NCI-H345 treated with DMSO at 0.1 percent for 48 hours (cell line): Measurements from ENCODE around the gene LRRC74A.

Experiments used
- DNase-seq: peaks from one replicate; lab custom pipeline; 2025; ENCODE audit not compliant: unreplicated experiment; lab: John Stamatoyannopoulos, UW

Gene LRRC74A

DNA sequence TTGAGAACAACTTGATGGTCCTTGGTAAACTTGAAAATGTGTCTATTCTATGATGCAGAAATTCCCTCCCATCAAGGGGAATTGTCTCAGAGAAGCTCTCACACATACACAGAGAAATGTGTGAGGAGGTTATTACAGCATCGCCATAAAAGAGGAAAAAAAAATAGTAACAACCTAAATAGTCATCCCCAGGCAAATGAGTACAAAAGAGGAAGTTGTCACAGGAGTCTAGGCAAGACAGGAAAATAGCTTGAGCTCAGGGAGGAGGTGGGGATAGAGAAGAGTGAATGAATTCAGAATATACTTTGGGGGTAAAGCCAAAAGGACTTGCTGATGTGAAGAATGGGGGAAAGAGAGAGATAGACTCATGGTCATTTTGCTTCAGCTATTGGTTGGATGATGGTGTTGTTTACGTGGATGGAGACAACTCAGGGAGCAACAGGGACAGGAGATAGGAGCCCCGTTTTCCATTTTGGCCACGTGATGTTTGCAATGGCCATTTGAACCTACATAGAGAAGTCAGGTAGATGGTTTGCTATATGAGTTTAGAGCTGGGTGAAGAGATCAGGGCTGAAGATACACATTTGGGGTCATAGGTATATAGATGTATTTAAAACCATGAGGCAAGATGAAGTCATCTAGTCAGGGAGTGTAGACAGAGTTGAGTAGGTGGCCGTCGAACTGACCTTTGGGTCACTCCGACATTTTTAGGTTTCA lies 20.3 kb downstream of the LRRC74A start:
- DNase-seq: no peak

DNA sequence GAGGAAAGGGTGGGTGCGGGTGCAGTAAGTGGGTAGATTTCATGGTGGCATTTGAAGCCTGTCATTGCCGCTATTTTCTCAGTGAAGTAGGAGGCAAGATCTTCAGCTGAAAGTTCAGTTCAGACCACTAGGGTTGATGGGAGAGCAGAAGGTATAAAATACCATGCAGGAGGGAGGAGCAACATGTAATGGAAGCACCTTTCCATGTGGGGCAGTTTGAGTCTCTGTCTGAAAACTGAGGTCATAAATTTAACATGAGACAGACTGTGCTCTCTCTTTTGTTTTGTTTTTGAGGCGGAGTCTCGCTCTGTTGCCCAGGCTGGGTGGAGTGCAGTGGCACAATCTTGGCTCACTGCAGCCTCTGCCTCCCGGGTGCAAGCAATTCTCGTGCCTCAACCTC lies 22.7 kb downstream of the LRRC74A start:
- no peak for DNase-seq

DNA sequence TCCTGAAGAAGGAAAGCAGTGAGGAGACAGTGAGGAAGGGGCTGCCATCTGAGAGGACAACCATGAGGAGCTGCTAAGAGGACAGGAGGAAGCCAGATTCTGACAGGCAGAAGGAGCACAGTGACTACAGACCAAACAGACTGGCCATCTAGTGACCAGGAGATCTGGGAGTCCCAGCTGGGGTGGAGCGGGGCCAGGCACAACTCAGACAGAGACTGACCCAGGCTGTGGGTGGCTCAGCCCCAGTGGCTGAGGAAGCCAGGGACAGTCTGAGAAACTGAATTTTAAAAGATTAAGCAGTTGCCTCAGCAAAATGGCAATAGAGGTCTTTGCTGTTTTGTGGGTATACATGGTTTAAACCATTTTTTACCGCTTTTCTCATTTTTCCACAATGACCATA lies 28.9 kb downstream of the LRRC74A start:
- no peak for DNase-seq

DNA sequence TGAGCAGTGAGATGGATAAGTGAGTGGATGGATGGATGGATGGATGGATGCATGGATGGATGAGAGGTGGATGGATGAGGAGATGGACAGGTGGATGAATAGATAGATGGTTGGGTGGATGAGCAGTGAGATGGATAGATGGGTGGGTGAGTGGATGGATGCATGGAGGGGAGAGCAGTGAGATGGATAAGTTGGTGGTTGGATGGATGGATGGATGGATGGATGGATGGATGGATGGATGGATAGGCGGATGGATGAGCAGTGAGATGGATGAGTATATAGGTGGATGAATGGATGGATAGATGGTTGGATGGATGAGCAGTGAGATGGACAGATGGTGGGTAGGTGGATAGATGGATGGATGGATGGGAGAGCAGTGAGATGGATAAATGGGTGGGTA lies 30.6 kb downstream of the LRRC74A start:
- DNase-seq: no peak

DNA sequence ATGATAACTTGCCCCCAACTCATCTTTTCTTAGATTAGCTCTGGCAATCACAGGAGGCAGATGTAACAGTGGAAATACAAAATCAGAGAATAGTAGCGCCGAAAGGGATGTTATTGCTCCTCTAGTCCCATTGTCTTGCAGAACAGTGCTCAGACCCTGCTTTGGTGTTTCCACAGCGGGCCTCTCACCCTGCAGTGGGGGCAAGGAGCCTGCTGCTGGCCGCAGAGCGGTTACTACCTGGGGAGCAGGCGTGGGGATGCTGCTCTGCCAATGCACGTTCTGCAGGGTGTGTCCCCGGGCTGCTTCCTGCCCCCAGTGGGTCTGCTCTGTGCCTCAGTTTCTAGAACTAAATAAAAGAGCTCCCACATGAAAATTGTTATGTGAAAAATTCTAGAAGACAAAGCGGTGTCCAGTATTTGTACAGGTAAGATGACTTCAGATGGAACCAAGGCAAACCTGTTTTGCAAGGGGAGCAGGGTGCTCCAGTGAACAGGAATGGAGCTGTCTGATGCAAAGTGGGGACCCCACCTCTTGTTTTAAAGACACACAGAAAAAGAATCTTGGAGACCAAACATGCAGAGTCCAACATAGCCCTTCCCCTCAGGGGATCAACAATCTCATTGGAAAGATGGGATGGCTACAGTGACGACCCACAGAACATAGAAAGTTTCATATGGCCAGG lies 35.5 kb downstream of the LRRC74A start:
- DNase-seq: no peak

DNA sequence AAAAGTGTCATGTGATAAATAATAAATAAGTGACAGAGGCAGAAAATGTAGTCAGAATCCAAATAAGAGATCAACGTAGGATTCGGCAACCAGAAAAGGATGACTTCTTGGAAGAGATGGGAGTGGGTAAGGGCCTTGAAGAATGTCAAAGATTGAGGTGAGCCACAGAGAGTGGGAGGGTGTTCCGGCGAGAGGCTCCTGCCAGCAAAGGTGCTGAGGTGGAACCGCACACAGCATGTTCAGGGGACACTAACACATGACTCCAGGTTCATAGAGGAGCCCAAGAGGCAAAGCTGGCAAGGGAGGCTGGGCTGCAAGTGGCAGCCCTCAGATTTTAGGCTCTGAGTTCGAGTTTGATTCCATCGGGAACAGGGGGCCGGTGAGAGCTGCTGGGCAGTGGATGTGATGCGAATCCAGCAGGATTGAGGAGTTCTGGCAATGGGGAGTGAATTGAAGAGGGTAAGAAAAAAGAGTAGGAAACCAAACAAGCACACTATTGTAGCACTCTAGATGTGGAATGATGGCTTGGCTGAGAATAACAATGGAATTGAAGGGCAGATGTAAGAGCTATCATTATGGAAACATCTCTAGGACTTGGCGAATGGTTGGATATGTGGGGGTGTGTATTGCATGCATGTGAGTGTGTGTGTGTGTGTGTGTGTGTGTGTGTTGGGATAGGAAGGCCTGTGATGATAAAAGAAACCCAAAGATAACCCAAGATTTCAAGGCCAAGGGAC lies 36.5 kb downstream of the LRRC74A start:
- no peak for DNase-seq

DNA sequence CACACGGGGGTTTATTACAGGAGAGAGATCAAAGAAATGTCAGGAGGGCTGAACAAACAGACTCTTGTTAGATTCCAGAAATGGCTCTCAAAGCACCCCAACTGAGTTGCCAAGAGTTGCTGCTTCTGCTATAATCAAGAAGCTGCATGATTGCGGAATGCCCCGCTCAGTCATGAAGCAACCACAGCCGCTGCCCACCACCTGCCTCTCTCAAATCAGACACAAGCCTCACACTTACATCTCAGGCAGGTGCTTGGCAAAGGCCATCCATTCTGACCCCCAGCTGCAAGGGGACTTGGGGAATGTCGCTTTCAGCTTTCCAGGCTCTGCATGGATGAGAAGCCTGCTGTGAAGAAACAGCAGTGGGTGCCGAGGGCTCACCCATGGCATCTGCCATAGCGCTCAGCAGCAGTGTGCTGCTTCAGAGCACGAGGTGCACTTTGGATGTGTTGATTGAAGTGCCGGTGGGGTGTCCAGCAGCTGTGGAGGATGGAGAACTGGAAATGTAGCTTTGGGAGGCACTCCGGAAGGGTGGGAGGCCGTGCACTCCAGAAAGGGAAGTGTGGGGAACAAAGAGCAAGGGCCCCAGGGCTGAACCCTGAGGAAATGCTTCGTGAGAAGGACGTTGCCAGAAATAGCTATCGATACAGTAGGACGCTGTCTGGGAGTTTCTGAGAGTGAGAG lies 37.7 kb downstream of the LRRC74A start:
- DNase-seq: peak; percentile 70

DNA sequence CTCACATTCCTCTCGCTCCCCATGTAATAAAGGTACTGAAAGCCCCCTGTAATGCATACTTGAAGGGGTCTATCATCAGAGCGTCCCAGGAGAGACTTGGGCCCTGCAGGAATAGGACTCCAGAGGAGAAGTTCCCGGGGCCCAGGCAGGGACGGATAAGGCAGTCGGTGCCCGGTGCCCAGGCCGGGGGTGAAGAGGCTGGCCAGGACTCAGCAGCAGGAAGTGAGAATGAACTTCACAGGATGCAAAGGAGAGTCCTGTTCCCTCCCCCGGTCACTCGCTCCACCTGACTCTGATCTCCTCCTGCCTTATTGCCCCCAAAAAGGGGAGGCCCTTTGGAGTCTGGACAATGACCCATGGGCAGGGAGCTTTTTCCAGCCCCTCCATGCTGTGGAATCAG lies 40.2 kb downstream of the LRRC74A start:
- DNase-seq: no peak

DNA sequence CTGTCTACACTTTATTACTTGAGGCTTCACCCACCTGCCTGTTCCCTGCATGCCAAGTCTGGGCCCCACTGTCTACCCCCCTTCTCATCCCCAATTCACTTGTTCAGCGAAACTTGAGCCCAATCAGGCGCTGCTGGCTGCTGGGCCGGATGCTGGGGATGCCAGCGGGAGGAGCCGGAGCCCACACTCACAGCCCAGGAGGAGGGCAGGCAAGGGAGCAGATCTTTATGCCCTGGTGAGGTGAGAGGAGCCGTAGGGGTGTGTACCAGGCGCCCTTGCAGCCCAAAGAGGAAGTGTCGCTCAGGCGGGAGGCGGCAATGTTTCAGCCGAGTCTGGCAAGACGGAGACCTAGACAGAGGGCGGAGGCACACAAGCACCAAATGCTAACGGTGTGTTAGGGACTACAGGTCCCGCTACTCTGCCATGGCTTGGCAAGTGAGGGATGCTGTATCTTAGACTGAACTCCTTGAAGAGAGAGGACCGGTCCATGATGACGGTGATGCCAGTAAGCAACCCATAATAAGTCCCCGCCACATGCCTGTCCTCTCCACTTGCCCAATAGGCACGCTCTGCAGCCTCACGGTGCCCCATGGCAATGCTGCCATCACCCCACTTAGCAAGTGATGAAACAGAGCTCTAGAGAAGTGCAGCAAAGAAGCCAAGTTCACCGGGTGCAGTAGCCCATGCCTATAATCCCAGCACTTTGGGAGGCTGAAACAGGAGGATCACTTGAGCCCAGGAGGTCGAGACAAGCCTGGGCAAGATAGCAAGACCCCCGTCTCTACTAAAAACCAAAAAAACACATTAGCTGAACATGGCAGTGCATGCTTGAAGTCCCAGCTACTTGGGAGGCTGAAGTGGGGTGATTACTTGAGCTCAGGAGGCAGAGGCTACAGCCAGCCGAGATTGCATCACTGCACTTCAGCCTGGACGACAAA lies 41.6 kb downstream of the LRRC74A start:
- DNase-seq: no peak

DNA sequence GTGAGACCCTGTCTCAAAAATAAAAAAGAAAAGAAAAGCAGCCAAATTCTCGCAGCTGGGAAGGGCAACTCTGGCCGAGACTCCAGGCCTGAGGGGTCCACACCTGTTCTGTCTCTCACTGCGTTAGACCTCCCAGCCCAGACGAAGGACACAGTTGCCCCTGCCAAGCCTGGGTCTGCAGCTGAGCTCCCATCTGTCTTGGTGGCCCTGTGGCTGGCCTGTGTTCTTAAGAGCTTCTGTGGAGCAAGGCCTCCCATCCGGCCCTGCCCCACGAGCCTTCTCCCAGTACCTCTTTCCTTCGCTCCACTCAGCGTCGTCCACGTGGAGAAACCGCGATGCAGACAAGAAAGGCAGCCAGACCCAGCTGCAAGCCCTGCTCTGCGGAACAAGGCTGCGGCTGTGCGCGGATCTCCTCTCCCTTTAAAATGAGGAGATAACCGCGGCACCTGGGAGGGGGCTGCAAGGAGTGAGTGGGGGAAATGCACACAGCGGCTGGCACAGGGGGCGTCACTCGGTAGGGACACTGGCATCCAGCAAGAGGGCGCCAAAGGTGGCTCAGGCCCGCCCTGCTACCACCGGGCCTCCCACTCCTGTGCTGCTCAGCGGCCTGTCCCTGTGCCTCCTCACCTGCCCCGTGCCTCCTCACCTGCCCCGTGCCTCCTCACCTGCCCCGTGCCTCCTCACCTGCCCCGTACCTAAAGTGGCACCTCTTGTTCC lies 42.4 kb downstream of the LRRC74A start:
- DNase-seq: no peak

DNA sequence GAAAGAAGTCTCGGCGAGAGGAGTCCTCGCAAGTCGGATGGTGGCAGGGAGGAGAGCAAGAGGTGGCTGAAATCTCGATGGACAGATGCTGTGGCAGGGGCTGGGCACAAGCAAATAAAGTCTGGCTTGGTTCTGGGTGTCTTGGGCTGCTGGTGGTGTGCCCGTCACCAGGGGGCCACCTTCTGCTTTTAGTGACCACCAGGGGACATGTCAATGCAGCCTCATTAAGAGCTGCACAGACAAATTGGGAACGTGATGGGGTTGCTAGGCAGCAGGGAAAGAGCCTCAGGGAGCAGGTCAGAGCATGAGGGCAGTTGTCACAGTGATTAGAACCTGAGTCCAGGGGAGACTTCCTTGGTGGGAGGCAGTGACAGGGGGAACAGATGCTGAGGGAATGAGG lies 44.0 kb downstream of the LRRC74A start:
- DNase-seq: no peak

DNA sequence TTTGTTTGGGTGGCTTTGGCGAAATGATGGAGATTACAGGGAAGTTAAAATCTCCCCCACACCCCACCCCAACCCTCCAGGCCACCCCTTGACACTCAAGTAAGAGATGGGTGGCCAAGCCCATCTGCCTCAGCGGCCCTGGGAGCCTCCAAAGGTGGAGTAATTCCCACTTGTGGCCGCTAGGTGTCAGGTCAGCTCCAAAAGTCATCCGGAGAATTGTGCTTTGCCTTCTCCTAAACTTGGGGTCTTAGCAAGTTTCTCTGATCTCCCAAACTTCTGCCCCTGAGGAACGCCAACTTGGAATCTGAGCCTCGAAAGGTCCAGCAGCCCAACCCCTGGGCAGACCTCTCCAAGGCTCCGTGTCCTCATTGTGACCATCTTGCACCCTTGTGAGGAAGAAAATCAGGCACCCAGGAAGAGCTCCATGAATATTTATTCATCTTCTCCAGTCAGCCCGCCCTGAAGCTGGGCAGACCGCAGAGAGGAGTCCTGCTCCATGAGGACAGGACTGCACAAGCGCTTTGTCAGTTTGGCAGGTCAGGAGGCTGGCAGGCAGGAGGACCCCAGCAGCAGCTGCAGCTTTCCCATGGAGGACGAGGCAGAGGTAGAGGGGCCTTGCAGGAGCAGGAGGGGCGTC lies 46.7 kb downstream of the LRRC74A start:
- DNase-seq: peak; percentile 12

DNA sequence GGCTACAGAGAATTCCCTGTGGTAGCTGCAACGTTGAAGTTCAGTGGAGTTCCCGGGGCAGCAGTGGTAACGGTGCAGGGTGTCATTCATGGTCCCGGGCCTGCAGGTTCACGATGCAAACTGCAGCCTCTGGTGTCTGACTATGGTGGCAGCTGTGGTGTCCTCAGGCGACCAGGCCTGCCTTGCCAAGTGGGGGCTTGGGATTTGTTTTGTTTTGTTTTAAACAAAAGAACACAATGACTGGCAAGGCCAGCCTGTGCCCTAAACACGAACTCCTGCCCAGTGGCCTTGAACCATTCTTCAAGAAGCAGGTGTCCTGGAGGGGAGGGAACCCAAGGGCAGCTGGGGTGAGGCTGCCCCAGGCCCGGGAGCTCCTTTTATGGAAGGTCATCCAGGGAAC lies 48.5 kb downstream of the LRRC74A start:
- no peak for DNase-seq

DNA sequence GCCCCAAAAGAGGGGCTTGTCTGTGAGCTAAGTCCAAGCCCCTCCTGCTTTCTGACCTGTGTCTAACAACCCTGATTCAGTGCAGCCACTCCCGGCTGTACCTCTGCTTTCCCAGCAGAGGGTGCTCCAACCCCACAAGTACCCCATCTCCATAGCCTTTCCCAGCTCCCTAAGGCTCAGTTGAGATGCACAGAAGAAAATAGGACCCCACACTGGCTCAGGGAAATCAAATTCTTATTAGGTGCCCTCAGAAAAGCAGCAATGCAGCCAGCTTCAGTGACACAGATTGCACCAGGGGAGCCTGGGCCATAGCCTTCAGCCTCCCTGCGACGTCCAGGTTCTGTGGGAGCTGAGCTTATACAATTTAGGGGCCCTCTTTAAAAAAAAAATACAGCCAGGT lies 49.9 kb downstream of the LRRC74A start:
- peak; percentile 66 for DNase-seq

DNA sequence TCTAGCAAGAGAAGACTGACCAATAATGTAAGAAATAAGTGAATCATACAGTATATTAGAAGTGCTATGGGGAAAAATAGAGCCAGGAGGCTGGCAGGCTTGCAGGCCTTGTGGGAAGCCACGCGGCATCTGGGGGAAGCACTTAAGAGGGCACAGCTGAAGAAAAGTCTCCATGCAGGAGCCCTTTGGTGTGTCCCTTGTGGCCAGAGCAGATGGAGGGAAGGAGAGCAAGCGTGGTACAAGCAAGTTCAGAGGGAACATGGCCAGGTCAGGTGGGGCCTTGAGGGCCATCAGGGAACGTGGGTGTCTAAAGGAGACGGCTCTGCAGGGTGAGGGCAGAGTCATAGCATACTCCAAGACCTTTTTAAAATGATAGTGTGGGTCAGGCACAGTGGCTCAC lies 51.7 kb downstream of the LRRC74A start:
- no peak for DNase-seq

DNA sequence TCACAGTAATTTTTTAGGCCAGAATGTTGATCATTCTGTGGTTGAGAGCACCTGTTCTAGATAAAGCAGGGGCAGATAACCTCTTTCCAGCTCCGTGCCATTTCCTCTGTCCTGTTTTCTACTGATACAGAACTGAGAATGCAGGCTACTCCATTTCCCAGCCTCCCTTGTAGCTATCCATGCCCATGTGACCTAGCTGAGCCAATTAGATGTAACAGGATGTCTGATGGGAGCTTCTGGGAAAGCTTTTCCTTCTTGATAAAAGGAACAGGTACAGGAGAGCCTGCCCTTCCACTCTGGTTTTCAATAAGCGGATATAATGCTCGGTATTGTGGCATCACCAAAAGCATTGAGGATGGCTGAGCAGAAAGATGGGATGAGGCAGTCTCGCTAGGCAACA lies 54.2 kb downstream of the LRRC74A start:
- DNase-seq: no peak

DNA sequence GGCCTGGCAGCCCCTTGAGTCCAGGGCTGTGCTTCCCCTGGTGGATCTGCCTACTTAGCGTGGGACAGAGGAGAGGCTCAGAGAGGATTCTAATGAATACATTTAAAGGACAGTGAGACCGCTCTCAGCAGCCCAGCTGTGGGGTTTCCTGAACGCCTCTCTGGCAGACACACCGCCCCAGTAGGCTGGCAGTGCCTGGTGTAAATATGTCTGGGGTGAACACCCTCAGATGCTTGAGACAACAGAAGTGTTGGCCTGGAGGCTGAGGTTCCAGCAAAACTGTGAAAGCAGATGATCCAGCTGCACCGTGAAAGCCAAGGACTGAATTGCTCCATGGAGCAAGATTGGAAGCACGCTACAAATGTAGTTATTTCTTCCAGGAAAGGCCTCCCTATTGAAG lies 55.1 kb downstream of the LRRC74A start:
- DNase-seq: no peak

DNA sequence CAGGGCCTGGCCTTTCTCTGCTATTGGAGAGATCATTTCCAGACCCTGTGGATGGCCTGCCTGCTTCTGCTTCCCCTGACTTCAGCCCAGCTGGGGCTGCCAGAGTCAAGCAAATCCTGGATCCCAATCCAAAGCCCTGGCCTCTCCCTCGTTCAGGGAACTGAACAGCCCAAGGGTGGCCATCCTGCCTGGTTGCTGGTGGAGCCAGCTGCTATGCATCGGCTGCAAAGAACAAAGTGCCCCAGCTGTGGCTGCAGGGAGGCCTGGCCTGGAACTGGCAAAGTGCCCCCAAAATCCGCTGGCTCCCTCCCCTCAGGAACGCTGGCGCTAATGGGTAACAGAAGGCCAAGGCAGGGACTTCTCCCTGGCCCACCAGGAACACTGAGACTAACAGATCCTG lies 56.4 kb downstream of the LRRC74A start:
- no peak for DNase-seq

DNA sequence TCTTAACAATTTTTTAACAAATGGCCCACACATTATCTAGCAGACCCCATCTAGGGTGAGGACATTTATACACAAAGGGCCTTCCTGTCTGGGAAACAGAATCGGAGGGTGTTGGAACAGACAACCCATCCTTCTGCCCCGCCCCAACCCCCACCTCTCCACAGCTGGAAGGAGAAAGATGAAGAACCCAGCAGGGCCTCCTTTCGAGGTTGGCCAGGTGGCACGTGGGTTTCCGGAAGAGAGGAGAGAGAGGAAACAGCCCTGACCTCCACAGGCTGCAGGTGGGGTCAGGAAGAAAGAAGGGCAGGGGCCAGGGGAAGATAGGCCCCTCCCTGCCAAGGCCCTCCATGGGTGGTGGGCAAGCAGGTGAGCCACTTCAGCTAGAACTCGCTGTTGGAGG lies 57.2 kb downstream of the LRRC74A start:
- no peak for DNase-seq
